ENCODE data around the gene OR2D3. TPM values are rescaled to one million over a fixed set of nuclear protein-coding genes. Genes with fewer than 3 reads are reported as not detected.

Gene OR2D3
- total RNA-seq, 1 donor from 2014 or later: not detected

DNA sequence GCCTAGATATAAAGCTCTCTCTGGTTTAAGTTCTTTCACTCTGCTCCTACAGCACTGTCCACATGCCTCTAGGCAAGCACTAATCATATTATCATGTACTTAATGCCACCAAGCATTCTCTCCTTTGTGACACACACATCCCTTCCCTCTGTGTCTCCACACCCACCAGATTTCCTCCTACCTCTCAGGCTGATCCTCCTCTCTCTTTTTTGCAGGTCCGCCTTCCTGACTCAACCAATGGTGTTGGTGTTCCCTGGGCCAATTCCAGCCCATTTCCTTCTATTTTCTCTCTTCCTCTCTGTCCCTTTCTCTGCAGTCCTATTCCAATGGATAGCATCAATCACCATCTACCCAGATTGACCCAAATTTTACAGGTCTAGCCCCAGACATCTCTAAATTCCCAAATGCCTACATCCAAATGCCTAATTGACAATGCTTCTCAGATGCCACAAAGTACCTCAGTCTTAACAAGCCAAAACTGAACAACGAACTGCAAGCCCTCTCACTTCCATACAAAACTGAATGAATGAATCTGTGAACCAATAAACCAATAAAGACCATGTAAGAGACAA is 4.9 kb downstream of the OR2D3 start:
- H3K9me3 Mint-ChIP-seq: no peaks in the 10 kb centered on the region

DNA sequence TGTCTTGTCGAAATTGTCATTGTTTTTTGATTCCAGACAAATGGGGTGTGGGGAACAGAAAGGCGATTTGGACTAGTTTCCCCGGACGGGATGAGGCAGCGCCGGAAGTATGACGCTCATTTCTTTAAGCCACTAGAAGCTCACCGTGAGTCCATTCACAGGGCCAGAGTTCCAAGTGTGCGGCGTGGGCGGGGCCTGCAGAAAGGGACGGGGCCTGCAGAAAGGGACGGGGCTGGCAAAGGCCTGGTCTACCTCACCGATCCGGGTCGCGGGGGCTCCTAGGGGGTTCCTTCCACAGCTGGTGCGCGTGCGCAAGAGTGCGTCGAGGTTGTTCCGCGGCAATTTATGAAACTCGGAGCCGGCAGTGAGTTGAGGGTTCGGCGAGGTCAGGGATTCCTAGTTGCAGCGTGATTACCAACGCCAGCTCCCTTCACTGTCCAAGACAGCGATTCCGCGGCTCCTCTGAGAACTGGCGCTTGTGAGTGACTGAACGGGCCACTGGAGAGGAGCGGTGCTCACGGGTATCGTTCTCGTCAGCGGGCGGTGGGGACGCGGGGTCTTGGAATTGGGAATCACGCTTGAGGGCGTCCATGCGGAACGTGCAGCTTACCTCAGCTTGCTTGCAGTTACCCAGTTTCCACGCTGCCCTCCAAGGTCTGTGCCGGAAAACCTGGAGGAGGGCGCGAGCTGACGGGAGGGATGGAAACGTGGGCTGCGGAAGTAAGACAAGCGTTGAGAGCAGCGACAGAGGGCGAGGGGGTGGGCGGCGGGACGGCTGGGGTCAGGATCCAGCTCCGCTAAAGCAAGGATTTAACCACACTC is 5.6 kb downstream of the OR2D3 start, which contains the start of gene ZNF215:
ZNF215 (plus strand) TSS at position 219 of the 822 bp plus-strand sequence. CDS start 5,847 bp downstream, outside the sequence.
- peaks cover 16% of the 10 kb centered on the region for H3K4me1 Mint-ChIP-seq (ENCODE audit: unreplicated experiment)
- H3K27me3 Mint-ChIP-seq: no peaks in the 10 kb centered on the region
- TF ChIP-seq, protein P1, sequence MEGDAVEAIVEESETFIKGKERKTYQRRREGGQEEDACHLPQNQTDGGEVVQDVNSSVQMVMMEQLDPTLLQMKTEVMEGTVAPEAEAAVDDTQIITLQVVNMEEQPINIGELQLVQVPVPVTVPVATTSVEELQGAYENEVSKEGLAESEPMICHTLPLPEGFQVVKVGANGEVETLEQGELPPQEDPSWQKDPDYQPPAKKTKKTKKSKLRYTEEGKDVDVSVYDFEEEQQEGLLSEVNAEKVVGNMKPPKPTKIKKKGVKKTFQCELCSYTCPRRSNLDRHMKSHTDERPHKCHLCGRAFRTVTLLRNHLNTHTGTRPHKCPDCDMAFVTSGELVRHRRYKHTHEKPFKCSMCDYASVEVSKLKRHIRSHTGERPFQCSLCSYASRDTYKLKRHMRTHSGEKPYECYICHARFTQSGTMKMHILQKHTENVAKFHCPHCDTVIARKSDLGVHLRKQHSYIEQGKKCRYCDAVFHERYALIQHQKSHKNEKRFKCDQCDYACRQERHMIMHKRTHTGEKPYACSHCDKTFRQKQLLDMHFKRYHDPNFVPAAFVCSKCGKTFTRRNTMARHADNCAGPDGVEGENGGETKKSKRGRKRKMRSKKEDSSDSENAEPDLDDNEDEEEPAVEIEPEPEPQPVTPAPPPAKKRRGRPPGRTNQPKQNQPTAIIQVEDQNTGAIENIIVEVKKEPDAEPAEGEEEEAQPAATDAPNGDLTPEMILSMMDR (conservative IDR thresholded peaks at IDR 0.05): no peak

More for the DNA sequence above, 4.9 kb downstream of the OR2D3 start:
- no peak for DNase-seq (ENCODE audit: extremely low spot score, unreplicated experiment)
- Mint-ChIP-seq H3K27ac (peak overlapping the region; percentile 71), H3K4me3 (peak overlapping the region; percentile 97), H3K36me3 (no peaks in the 10 kb centered on the region), H3K4me1 (ENCODE audit: unreplicated experiment) (peaks cover 16% of the 10 kb centered on the region), H3K27me3 (no peaks in the 10 kb centered on the region)
- TF ChIP-seq, protein P1 (conservative IDR thresholded peaks at IDR 0.05): no peak

DNA sequence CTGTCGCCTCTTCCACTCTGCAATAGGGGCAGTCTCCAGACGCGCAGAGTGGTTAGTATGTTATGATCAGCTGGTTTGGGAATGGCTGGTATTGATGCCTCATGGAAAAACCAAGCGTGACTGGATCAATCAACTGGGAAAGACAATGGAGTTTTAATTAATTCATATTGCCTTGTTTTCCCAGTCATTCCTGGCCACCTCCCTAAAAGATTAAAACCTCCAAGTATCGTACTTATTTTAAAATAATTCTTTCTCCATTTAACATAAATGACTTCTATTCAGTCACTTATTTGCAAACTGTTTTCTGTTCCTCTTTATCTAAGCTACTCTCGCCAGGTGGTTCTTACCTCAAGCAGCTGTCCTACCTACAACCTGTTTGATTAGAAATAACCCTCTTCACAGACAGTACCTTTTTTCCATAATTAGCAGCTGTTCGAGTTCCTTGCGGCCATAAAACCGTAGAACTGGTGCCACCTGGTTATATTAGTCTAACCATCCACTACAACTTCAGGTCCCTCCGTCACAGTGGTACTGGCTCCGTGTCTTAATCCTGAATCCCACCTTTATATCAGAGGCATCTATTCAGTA is 6.3 kb downstream of the OR2D3 start:
- H3K27ac Mint-ChIP-seq: peak overlapping the region; percentile 66
- H3K9me3 Mint-ChIP-seq: no peaks in the 10 kb centered on the region
- H3K4me3 Mint-ChIP-seq: peak overlapping the region; percentile 97
- no peaks in the 10 kb centered on the region for H3K36me3 Mint-ChIP-seq
- peaks cover 16% of the 10 kb centered on the region for H3K4me1 Mint-ChIP-seq (ENCODE audit: unreplicated experiment)
- H3K27me3 Mint-ChIP-seq: no peaks in the 10 kb centered on the region
- DNase-seq (ENCODE audit: extremely low spot score, unreplicated experiment): no peak
- TF ChIP-seq, protein P1 (conservative IDR thresholded peaks at IDR 0.05): no peak

More for the DNA sequence above, 5.6 kb downstream of the OR2D3 start, which contains the start of gene ZNF215:
- H3K4me3 Mint-ChIP-seq: peak within 1 kb of the TSS; percentile 97
- no peaks in the 10 kb centered on the region for H3K9me3 Mint-ChIP-seq
- no peaks in the 10 kb centered on the region for H3K36me3 Mint-ChIP-seq
- DNase-seq (ENCODE audit: extremely low spot score, unreplicated experiment): peak; percentile 81
- peak within 1 kb of the TSS; percentile 71 for H3K27ac Mint-ChIP-seq

DNA sequence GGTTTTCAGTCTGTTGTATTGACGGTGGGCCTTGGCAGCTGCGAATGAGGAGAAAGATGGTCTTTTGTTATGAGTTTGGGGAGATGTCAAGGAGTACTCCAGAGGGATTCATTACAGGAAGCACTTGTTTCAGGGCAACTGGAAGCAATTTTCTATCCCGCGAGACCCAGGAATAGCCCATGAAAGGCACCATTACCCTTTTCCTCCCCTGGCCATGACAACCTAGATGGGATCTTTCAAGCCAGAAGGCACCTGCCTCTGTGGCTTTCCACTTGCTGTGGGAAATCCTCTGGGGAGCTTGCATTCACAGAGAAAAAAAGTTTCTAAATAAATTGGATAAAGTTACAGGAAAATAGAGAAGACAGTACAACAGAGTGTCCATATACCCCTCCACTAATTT is 8.1 kb downstream of the OR2D3 start:
- Mint-ChIP-seq H3K4me1 (ENCODE audit: unreplicated experiment) (peaks cover 16% of the 10 kb centered on the region), H3K27ac (no peak overlapping the region), H3K4me3 (peak overlapping the region; percentile 12), H3K27me3 (no peaks in the 10 kb centered on the region), H3K9me3 (no peaks in the 10 kb centered on the region), H3K36me3 (peaks cover 4% of the 10 kb centered on the region)
- no peak for DNase-seq (ENCODE audit: extremely low spot score, unreplicated experiment)
- TF ChIP-seq, protein P1 (conservative IDR thresholded peaks at IDR 0.05): no peak

DNA sequence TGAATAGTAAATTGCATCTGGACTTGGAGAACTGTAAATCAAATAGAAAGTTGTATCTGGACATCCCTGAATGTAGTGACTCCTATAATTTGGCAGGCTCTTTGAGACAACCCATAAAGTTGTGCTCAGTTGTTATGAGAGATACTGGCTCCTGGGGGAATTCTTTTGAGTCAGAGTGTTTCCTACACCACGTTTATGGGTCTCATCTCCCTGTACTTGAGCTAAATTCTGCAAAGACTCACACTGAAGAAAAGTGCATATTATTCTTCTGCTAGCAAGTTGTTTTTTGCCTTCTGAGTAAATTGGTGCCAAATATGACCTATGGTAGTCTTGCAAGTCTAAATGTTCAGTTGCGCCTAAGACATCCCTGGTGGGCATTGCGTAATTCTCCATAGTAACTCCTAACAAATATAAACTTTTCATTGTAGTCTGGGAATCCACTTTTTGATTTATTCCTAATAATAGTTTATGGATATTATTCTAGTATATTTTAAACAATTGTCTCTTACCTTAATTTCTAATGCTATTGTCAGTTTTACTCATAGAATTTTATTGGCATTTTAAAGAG is 10.4 kb downstream of the OR2D3 start:
- TF ChIP-seq, protein P1 (conservative IDR thresholded peaks at IDR 0.05): no peak
- Mint-ChIP-seq H3K27ac (no peak overlapping the region), H3K9me3 (no peaks in the 10 kb centered on the region), H3K36me3 (peaks cover 4% of the 10 kb centered on the region), H3K4me3 (no peak overlapping the region), H3K4me1 (ENCODE audit: unreplicated experiment) (peaks cover 10% of the 10 kb centered on the region), H3K27me3 (no peaks in the 10 kb centered on the region)
- no peak for DNase-seq (ENCODE audit: extremely low spot score, unreplicated experiment)
